Measurements from ENCODE around the gene NFS1.
"Not testable (repeated sequence)": the region's sequence is repeated elsewhere in the genome, so short reads cannot be mapped to it uniquely, and the experiment has no call there.

Gene NFS1

GRCh38 chr20:35714127-35714526 is 15.0 kb upstream of the NFS1 start:
- Histone ChIP-seq H4K20me1 (ENCODE audit: control insufficient read depth, insufficient read depth, low read depth, low read length) (peaks cover 20% of the 10 kb centered on the region), H3K4me3 (ENCODE audit: low read length) (no peak overlapping the region), H3F3A (ENCODE audit: control insufficient read depth, insufficient read depth) (peaks cover 75% of the 10 kb centered on the region), H3K27me3 (ENCODE audit: control insufficient read depth, low read length) (no peaks in the 10 kb centered on the region), H3K36me3 (ENCODE audit: control insufficient read depth, low read length) (peaks cover 97% of the 10 kb centered on the region), H3K79me2 (ENCODE audit: control insufficient read depth, low read length) (peaks cover 91% of the 10 kb centered on the region), H3K4me1 (ENCODE audit: control insufficient read depth, low read length) (no peaks in the 10 kb centered on the region), H3K4me2 (ENCODE audit: low read length) (no peak overlapping the region), H3K9me2 (replicated peaks; ENCODE audit: control insufficient read depth, low read length) (no peaks in the 10 kb centered on the region), H3K27ac (ENCODE audit: low read depth, low read length) (no peak overlapping the region), H3K9me3 (ENCODE audit: control insufficient read depth, insufficient read depth, low read length) (no peaks in the 10 kb centered on the region)
- TF ChIP-seq CTCF (IDR thresholded peaks at IDR 0.05; ENCODE audit: low read depth, low read length, poor library complexity, severe bottlenecking): no peak
- no peak for TF ChIP-seq EZH2phosphoT487 (IDR thresholded peaks at IDR 0.05; ENCODE audit: borderline replicate concordance, low read length)

GRCh38 chr20:35713120-35713519 is 14.0 kb upstream of the NFS1 start:
- H3K27ac ChIP-seq (ENCODE audit: low read depth, low read length); H3K4me1 ChIP-seq (ENCODE audit: control insufficient read depth, low read length); H3K4me3 ChIP-seq (ENCODE audit: low read length); H3K27me3 ChIP-seq (ENCODE audit: control insufficient read depth, low read length); H3K9me2 ChIP-seq (replicated peaks; ENCODE audit: control insufficient read depth, low read length); H3K9me3 ChIP-seq (ENCODE audit: control insufficient read depth, insufficient read depth, low read length); H3K4me2 ChIP-seq (ENCODE audit: low read length): not testable (repeated sequence)
- Histone ChIP-seq H3K79me2 (ENCODE audit: control insufficient read depth, low read length) (peaks cover 88% of the 10 kb centered on the region), H3F3A (ENCODE audit: control insufficient read depth, insufficient read depth) (peaks cover 82% of the 10 kb centered on the region), H4K20me1 (ENCODE audit: control insufficient read depth, insufficient read depth, low read depth, low read length) (peaks cover 17% of the 10 kb centered on the region), H3K36me3 (ENCODE audit: control insufficient read depth, low read length) (peaks cover 97% of the 10 kb centered on the region)

- no peak overlapping the region for H3K27ac ChIP-seq (ENCODE audit: low read depth, low read length)
- peaks cover 89% of the 10 kb centered on the region for H3F3A ChIP-seq (ENCODE audit: control insufficient read depth, insufficient read depth)
- no peak overlapping the region for H3K4me2 ChIP-seq (ENCODE audit: low read length)
These were observed 12.5 kb upstream of the NFS1 start for GRCh38 chr20:35711588-35712209.

More at GRCh38 chr20:35711588-35712209, 12.5 kb upstream of the NFS1 start:
- Histone ChIP-seq H3K9me3 (ENCODE audit: control insufficient read depth, insufficient read depth, low read length) (no peaks in the 10 kb centered on the region), H3K36me3 (ENCODE audit: control insufficient read depth, low read length) (peaks cover 94% of the 10 kb centered on the region), H3K79me2 (ENCODE audit: control insufficient read depth, low read length) (peaks cover 74% of the 10 kb centered on the region), H3K9me2 (replicated peaks; ENCODE audit: control insufficient read depth, low read length) (no peaks in the 10 kb centered on the region), H3K27me3 (ENCODE audit: control insufficient read depth, low read length) (no peaks in the 10 kb centered on the region), H3K4me3 (ENCODE audit: low read length) (no peak overlapping the region), H3K4me1 (ENCODE audit: control insufficient read depth, low read length) (no peaks in the 10 kb centered on the region), H4K20me1 (ENCODE audit: control insufficient read depth, insufficient read depth, low read depth, low read length) (peaks cover 14% of the 10 kb centered on the region)
- no peak for TF ChIP-seq EZH2phosphoT487 (IDR thresholded peaks at IDR 0.05; ENCODE audit: borderline replicate concordance, low read length)
- no peak for TF ChIP-seq CTCF (IDR thresholded peaks at IDR 0.05; ENCODE audit: low read depth, low read length, poor library complexity, severe bottlenecking)

Data from DOHH2 (cell line).